ENCODE measurements around the gene FAM72D.
"Not testable (repeated sequence)": the region's sequence is repeated elsewhere in the genome, so short reads cannot be mapped to it uniquely, and the experiment has no call there.

Gene FAM72D

DNA sequence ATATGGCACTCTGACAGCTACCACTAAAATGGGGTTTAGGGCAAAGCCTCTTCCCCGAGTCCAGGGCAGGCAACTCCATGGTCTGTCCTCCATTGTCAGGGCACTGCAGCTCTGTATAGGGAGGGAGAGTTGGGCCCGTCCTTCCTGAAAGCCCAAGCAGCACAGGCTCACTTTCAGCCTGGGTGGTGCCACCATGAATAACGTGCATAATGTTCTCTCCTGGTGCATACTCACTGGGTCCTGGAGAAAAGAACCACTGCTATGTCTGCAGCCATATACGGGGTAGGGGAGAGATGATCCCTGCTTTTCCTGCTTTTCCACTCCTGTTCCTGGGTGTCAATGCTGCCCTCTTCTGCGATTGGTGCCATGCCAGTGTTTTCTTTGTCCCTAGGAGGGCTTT lies 60.1 kb downstream of the FAM72D start:
- DNase-seq: not testable (repeated sequence)

DNA sequence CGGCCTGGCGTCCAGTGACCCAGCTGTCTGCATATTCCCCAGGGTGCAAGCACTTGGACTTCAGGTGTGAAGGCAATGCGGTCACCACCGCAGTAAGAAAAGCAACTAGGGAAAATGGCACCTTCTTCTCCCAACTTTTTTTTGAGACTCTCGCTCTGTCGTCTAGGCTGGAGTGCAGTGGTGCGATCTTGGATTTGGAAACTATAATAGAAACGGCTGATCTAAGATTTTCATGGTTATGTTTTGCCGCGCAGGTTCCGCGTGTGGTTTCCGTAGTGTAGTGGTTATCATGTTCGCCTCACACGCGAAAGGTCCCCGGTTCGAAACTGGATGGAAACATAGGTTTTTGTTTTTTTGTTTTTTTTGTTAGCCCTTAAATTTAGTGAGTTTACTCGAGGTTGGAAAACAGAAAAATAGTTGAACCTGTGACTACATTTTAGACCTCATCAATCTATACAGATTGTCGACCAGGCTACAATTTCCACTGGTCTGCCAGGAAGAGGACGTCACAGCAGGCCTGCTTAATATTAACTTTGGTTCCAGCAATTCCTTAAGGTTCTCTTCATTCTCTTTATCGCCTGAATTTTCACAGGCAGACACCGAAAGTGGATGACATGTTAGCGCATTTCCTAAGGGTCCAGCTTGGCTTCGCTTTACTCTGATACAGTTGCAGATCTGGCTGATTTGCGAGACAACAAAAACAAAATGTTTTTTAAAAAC lies 61.3 kb downstream of the FAM72D start:
- peak; percentile 57 for DNase-seq

DNA sequence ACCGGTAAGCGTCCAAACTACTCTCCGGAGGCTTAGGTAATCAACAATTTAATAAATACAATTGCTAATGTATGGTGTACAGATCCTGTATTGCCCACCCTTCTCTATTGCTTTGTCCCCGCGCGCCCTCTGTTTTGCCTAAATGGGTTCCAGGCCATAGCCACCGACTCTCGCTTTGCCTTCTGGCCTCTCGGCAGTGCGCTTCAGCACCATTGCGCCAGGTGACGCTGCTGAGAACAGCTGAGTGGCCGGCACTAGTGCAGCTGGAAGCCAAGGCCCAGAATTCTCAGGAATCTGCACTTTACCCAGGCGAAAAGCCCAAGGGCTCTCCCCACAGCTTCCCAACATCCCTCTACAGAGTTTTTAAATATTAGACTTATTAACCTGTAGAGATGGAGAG lies 61.9 kb downstream of the FAM72D start:
- DNase-seq: not testable (repeated sequence)

DNA sequence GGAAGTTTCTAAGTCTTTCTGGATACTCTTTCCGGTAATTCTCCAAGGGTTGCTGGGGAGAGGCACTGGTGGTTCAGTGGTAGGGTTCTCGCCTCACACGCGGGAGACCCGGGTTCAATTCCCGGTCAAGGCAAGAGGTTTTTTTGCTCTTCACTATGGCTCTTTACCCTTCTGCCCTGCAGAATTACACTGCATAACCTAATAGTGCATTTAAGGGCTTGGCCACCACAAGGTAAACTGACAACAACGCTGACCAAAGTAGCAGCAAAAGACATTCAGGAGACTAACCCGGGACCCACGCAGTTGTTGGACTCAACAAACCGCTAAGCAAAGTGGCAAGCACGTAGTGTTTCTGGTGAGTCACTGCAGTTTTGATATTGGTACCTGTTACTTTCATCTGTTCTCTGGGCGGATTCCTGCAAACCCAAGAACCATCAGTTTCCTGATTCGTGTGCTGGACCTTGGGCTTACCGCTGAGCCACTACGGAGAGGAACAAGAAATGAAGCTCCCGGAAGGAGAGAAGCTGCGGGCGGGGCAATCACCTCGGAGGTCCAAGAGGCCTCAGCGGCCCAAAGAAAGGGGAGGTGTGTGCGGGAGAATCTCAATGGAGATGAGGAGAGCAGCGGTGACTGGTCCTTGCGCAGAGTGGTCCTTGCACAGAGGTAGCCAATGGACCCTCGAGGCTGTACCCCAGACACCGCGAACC lies 65.4 kb downstream of the FAM72D start:
- not testable (repeated sequence) for DNase-seq
